ENCODE measurements around the gene TTC34.

TTC34 gene

DNA sequence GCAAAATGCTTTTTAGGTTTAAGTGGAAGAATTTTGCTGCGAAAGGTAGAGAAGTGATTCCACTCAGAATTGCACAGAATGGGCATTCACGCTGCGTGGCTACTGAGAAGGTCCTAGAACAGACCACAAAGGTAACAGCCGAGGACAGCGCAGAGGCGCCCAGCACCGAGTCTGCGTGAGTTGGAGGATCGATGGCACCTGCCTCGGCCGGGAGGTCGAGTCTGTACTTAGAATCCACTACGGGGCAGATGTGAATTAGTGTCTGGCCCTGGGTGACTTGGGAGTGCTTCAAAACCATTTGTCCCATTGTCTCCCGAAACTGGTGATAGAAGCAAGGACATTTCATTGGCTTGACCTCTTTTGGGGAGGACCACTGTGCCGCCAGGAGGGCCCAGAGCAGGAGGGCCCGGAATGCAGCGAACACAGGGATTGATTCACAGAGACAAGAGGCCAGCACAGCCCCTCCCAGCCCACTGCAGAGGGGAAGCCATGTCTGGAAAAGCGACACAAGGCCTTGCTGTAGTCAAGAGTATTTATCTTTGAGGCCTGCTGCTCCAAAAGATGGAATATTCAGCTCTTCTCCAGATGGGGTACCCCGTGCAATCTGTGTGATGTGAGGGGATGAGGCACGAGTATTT, 35.0 kb upstream of the TTC34 start:
- FAIRE-seq (no peak), DNase-seq (ENCODE audit: insufficient read length, low spot score) (no peak)
- no peak for TF ChIP-seq TAF1 (IDR thresholded peaks at IDR 0.05; ENCODE audit: low read depth, low read length)

DNA sequence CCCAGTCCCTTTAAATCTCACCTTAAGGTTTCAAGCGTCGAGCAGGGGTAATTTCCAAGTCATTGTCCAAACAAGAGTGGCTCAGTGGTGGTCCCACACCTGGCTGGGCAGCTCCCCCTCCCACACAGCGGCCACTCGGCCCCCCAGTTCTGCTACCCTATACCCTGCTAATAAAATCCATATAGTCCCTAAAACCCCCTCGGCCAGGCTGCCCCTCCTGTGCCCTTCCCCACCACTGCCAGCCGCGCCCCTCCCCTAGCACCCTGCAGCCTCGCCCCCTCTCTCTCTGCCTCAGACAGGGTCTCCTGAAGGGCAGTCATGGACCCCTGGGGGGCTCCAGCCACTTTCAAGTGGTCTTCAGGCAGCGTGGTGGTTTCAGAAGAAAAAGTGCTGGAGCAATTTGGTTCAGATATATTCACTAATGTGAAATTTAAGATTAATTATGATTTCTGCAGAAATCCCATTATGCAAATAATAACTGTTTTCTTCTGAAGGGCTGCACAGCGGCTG, 34.2 kb upstream of the TTC34 start:
- no peak for TF ChIP-seq TAF1 (IDR thresholded peaks at IDR 0.05; ENCODE audit: low read depth, low read length)
- TF ChIP-seq POLR2AphosphoS5 (IDR thresholded peaks at IDR 0.05; ENCODE audit: low read depth, low read length) = no peak
- no peak for TF ChIP-seq SPI1 (IDR thresholded peaks at IDR 0.05; ENCODE audit: low read depth, low read length)
- TF ChIP-seq PAX5 (IDR thresholded peaks at IDR 0.05; ENCODE audit: insufficient read depth, low read length, severe bottlenecking) = no peak
- TF ChIP-seq POU2F2 (IDR thresholded peaks at IDR 0.05; ENCODE audit: low read depth, low read length) = no peak
- no peak for TF ChIP-seq POLR2A (IDR thresholded peaks at IDR 0.05; ENCODE audit: low read depth, low read length)
- no peak for FAIRE-seq
- DNase-seq (ENCODE audit: insufficient read length, low spot score) = no peak

DNA sequence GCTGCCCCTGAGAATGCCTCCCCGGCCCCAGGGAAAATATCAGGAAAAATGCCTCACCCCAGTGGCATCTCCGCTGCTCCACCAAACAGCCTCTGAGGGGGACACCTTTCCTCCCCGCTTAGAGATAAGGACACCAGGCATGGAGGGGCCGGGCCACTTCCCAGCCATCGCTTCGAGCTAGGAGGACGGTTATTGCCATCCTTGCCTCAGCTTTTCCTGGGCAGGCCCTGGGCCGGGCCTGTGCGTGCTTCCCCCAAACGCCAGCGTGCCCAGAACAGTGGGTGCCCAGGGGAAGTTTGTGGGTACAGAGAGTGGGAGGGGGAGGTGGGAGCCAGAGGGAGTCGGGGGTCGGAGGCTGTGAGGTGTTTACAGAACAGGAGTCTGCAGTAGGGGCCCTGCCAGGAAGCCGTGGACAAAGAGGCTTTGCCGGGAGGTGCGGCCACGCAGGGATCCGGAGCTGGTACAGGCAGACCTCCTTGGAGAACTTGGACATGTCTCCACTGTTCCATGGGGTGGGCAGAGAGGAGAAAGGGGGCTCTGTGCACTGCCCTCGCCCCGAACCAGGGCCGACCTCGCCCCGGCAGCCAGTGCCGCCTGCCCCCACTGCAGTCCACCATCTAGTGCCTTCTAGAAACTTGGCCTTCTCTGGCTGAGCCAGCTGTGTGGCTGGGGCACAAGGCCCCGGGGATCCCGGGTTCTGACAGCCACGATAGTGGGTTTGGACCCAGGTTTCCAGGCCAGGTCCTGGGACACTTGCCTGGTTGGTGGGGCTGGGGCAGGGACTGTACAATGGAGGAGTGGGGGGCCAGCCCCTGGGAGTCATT, 33.5 kb upstream of the TTC34 start:
- TF ChIP-seq TAF1 (IDR thresholded peaks at IDR 0.05; ENCODE audit: low read depth, low read length) (no peak), POLR2AphosphoS5 (IDR thresholded peaks at IDR 0.05; ENCODE audit: low read depth, low read length) (no peak), POU2F2 (IDR thresholded peaks at IDR 0.05; ENCODE audit: low read depth, low read length) (no peak), POLR2A (IDR thresholded peaks at IDR 0.05; ENCODE audit: low read depth, low read length) (no peak), SPI1 (IDR thresholded peaks at IDR 0.05; ENCODE audit: low read depth, low read length) (no peak), PAX5 (IDR thresholded peaks at IDR 0.05; ENCODE audit: insufficient read depth, low read length, severe bottlenecking) (no peak)
- FAIRE-seq (no peak), DNase-seq (ENCODE audit: insufficient read length, low spot score) (no peak)

DNA sequence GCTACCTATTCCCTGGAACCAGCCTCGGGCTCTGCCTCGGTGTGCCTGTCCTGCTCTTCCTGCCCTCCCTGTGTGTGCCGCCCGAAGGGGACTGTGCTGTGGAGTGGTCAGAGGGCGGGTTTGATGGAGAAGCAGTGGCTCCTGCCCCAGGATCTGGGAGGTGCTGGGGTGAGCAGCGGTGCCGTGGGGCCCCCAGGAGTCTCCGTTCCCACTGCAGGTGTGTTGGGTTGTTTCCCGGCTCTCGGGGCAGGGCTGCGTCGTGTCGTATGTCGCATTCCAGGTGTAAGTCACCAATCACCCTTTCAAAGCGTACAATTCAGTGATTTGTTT, 32.6 kb upstream of the TTC34 start:
- DNase-seq (ENCODE audit: insufficient read length, low spot score) (no peak), FAIRE-seq (no peak)
- TF ChIP-seq PAX5 (IDR thresholded peaks at IDR 0.05; ENCODE audit: insufficient read depth, low read length, severe bottlenecking) = no peak
- no peak for TF ChIP-seq POLR2AphosphoS5 (IDR thresholded peaks at IDR 0.05; ENCODE audit: low read depth, low read length)
- no peak for TF ChIP-seq POLR2A (IDR thresholded peaks at IDR 0.05; ENCODE audit: low read depth, low read length)
- TF ChIP-seq TAF1 (IDR thresholded peaks at IDR 0.05; ENCODE audit: low read depth, low read length) = no peak
- no peak for TF ChIP-seq POU2F2 (IDR thresholded peaks at IDR 0.05; ENCODE audit: low read depth, low read length)
- no peak for TF ChIP-seq SPI1 (IDR thresholded peaks at IDR 0.05; ENCODE audit: low read depth, low read length)

DNA sequence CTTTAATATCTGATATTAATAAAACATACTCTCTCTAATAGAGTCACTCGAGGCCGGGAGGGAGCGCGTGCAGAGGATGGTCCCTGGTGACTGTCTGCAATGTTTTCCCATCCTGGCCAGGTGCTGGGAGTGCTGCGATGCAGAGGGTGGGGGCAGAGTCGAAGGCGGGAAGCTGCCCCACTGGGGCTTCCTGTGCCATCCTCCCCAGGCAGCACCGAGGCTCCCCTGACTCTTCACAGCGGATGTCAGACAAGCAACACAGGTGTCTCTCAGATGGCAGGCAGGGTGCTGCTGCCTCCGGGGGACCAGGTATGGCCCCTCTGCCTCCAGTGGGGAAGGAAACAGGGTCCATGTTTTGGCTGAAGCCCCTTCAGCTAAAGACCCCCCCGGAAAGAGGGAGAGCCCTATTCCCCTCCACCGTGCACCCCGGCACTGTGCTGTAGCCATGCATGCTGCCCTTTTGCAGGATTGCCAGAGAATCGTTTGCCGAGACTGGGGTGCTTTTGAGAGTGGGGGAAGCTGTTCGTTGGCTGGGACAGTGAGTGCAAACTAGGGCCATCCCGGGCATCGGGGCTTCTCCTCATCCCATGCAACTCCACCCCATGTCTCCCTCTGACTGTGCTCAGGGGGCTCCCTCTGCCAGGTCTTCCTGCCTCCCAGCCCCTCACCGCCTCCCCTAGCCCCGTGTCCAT, 32.1 kb upstream of the TTC34 start:
- no peak for DNase-seq (ENCODE audit: insufficient read length, low spot score)
- no peak for TF ChIP-seq POLR2A (IDR thresholded peaks at IDR 0.05; ENCODE audit: low read depth, low read length)
- TF ChIP-seq PAX5 (IDR thresholded peaks at IDR 0.05; ENCODE audit: insufficient read depth, low read length, severe bottlenecking) = no peak
- TF ChIP-seq POLR2AphosphoS5 (IDR thresholded peaks at IDR 0.05; ENCODE audit: low read depth, low read length) = no peak
- no peak for TF ChIP-seq POU2F2 (IDR thresholded peaks at IDR 0.05; ENCODE audit: low read depth, low read length)
- no peak for TF ChIP-seq SPI1 (IDR thresholded peaks at IDR 0.05; ENCODE audit: low read depth, low read length)
- TF ChIP-seq TAF1 (IDR thresholded peaks at IDR 0.05; ENCODE audit: low read depth, low read length) = no peak
- FAIRE-seq = no peak

DNA sequence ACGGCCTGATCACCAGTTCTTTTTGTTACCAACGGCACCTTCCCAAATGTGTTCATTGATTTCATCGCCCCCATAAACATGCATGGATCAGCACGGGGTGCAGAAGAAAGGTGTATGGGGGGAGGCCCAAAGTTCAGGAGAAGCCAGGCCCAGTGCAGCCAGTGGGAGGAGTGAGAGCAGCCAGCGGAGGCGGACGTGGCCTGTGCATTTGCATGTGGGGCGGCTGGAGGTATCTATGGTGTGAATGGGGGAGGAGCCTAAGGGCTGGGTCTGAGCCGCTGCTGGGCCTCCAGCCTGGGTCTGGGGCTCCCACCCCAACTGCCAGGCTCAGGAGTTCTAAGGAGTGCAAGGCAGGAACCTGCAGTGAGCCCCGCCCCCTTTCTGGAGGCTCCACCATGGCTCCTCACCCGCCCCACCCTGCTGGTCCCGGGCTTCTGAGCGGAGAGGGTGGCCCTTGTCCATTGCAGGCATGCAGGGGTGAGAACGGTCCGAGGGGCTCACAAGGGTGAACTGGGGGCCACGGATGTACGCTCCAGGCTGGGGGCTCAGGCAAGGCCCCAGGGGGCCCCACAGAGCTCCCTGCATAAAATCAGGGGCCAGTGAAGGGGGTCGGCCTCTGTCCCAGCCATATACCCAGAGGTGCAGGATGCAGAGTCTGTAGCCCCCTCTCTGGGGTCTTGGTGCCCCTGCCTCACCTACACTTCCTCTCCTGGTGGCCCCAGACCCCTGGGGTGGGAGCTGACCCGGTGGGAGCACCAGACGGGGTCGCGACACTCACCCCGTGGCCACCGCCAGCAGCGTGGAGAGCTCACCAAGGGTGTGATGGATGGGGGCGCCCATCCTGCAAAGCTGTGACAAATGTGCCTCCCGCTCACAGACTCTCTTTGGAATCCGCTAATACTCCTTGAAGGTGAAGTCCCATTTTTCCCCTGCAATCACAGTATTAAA, 31.3 kb upstream of the TTC34 start:
- DNase-seq (ENCODE audit: insufficient read length, low spot score) (no peak), FAIRE-seq (no peak)
- TF ChIP-seq POLR2A (IDR thresholded peaks at IDR 0.05; ENCODE audit: low read depth, low read length) (no peak), SPI1 (IDR thresholded peaks at IDR 0.05; ENCODE audit: low read depth, low read length) (no peak), POLR2AphosphoS5 (IDR thresholded peaks at IDR 0.05; ENCODE audit: low read depth, low read length) (no peak), PAX5 (IDR thresholded peaks at IDR 0.05; ENCODE audit: insufficient read depth, low read length, severe bottlenecking) (no peak), POU2F2 (IDR thresholded peaks at IDR 0.05; ENCODE audit: low read depth, low read length) (no peak)

DNA sequence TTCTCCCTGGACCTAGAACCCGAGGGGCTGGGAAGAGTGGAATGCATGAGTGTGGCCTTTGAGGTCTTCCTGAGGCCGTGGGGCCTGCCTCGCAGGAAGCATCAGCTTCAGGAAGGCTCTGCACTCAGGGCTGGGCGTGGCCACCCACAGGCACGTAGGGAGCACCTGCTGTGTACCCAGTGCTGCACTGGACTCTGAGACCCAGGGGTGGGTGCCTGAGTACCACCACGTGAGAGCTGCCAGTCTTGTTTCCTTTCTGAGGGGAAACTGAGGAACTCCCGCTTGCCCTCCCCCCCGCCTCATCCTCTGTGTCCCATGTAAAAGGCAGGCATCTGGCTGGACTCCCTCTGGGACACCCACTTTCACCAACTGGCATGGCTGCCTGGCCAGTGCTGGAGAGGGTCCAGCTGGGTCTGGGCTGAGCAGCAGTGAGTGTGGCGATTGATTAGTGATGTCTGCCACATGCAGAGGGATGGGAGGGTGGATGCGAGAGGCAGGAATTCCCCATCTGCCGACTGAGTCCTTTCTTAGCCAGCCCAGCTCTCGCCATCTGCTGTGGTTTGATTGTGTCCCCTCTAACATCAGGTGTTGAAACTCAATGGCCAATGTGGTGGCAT, 30.2 kb upstream of the TTC34 start:
- TF ChIP-seq TAF1 (IDR thresholded peaks at IDR 0.05; ENCODE audit: low read depth, low read length) (no peak), SPI1 (IDR thresholded peaks at IDR 0.05; ENCODE audit: low read depth, low read length) (no peak), POLR2A (IDR thresholded peaks at IDR 0.05; ENCODE audit: low read depth, low read length) (no peak), POU2F2 (IDR thresholded peaks at IDR 0.05; ENCODE audit: low read depth, low read length) (no peak), PAX5 (IDR thresholded peaks at IDR 0.05; ENCODE audit: insufficient read depth, low read length, severe bottlenecking) (no peak), POLR2AphosphoS5 (IDR thresholded peaks at IDR 0.05; ENCODE audit: low read depth, low read length) (no peak)
- FAIRE-seq = no peak
- DNase-seq (ENCODE audit: insufficient read length, low spot score) = no peak

DNA sequence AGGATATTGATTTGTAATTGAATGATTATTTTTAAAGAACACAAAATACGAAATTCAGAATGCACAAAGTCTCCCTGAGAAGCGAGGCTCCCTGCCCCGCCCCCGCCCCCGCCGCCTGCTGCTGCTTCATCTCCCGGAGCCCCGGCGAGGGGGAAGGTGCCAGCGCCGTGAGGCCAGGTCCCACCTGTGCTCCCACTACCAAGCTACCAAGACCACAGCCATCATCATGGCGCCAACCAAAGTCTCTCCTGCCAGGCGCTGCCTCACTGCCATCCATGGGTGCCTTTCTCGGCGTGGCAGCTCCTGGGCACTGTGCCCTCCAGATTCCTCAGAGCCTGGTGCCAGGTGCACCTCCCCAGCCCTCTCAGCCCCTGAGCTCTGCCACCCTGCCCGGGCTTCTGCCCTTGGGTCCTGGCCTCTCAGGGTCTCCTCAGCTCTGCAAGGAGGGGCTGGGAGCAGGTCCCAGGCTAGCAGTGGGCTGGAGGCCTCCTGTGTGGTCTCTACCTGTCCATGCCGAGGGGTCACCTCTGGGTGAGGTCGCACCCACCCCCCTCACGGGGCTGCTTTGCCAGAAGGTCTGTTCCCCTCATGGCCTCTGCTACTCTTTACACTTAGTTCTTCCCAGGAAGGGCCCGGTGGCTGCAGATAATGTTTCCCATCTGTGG, 29.4 kb upstream of the TTC34 start:
- DNase-seq (ENCODE audit: insufficient read length, low spot score) (no peak), FAIRE-seq (no peak)
- no peak for TF ChIP-seq POU2F2 (IDR thresholded peaks at IDR 0.05; ENCODE audit: low read depth, low read length)
- TF ChIP-seq SPI1 (IDR thresholded peaks at IDR 0.05; ENCODE audit: low read depth, low read length) = no peak
- no peak for TF ChIP-seq TAF1 (IDR thresholded peaks at IDR 0.05; ENCODE audit: low read depth, low read length)
- TF ChIP-seq POLR2AphosphoS5 (IDR thresholded peaks at IDR 0.05; ENCODE audit: low read depth, low read length) = no peak
- no peak for TF ChIP-seq PAX5 (IDR thresholded peaks at IDR 0.05; ENCODE audit: insufficient read depth, low read length, severe bottlenecking)
- TF ChIP-seq POLR2A (IDR thresholded peaks at IDR 0.05; ENCODE audit: low read depth, low read length) = no peak
